Testis (tissue), 3 donors: ENCODE data around the gene DOCK11. TPM values are rescaled to one million over a fixed set of nuclear protein-coding genes. Genes with fewer than 3 reads are reported as not detected.

Experiments
- DNase-seq: peaks from one replicate; pipeline ENCODE4 v3.0.0-alpha.2; 2019
- H3K27ac ChIP-seq, 2 donors: fragments of 200-600 bp; sonication (generic); one replicate each; pipeline ENCODE4 v1.5.1; 2019
- H3K27me3 ChIP-seq: fragments of 200-600 bp; sonication (generic); one replicate; pipeline ENCODE4 v1.5.1; 2019
- H3K36me3 ChIP-seq: fragments of 200-600 bp; sonication (generic); one replicate; pipeline ENCODE4 v1.5.1; 2017; ENCODE audit warnings: low read depth; ENCODE audit errors: missing control alignments
- H3K4me1 ChIP-seq: fragments of 200-600 bp; sonication (generic); one replicate; pipeline ENCODE4 v1.5.1; 2019
- H3K4me3 ChIP-seq, 2 donors: fragments of 200-600 bp; sonication (generic); one replicate each; pipeline ENCODE4 v1.5.1; 2017 to 2019
- H3K9me3 ChIP-seq: fragments of 200-600 bp; sonication (generic); one replicate; pipeline ENCODE4 v1.5.1; 2017
- CTCF ChIP-seq, 3 experiments: fragments of 450-650 bp in 2 of 3; fragments of 200-600 bp in 1 of 3; sonication (generic) in 1 of 3; IDR thresholded peaks; one replicate each; pipeline ENCODE4 v1.5.1; 2016 to 2019; ENCODE audit warnings: antibody characterized with exemption in 3 of 3, mild to moderate bottlenecking in 2 of 3, moderate library complexity in 1 of 3
- POLR2A ChIP-seq: fragments of 450-650 bp; IDR thresholded peaks from one replicate; pipeline ENCODE4 v1.6.1; 2017; ENCODE audit warnings: antibody characterized with exemption, mild to moderate bottlenecking, moderate library complexity
- WGBS, 2 donors: methylation state at CpG; one replicate each; pipeline ENCODE4 v1.1.5; 2018; 5-methylcytosine and 5-hydroxymethylcytosine counted together
- intact Hi-C: fragments of 100-400 bp; cut with DNase I; formaldehyde crosslinking; loops from one replicate; pipeline ENCODE4 v1.15.1; 2023; ENCODE audit warnings: low total_unique reads
- polyA plus RNA-seq: library from polyadenylated mRNA; stranded (reverse); fragments of 350-450 nt; fragmentation: Illumina TruSeq; extraction: RNeasy Lipid Tissue Mini Kit (QIAGEN cat#74804); gene quantifications from one replicate; pipeline ENCODE4 v1.2.3, GENCODE V29; 2014; ENCODE audit warnings: low read depth, low replicate concordance; ENCODE audit not compliant: insufficient read depth
- total RNA-seq, 2 donors: library from RNA; depleted of rRNA; stranded (reverse); fragments of >200 nt; gene quantifications; one replicate each; pipeline ENCODE4 v1.2.3, GENCODE V29; 2016

The DOCK11 gene
- total and polyA plus RNA-seq, 3 donors from 2014 or later = 4.3 to 5.9 (median 5.8) TPM

GRCh38 chrX:118525174-118525730, 29.6 kb downstream of the DOCK11 start:
- WGBS, 2 donors = 94 to 98% methylated on average over 4 of the region's 4 CpGs
- no peak for DNase-seq

GRCh38 chrX:118526149-118526548, 30.5 kb downstream of the DOCK11 start:
- H3K27ac ChIP-seq = no peak overlapping the region
- intact Hi-C loops = no loop called here
- H3K27me3 ChIP-seq = no peaks in the 10 kb centered on the region
- WGBS, 2 donors = 34 to 55% methylated on average over 4 of the region's 4 CpGs
- no peak for DNase-seq
- no peak overlapping the region for H3K4me3 ChIP-seq
- no peaks in the 10 kb centered on the region for H3K4me1 ChIP-seq
- no peaks in the 10 kb centered on the region for H3K9me3 ChIP-seq
- TF ChIP-seq POLR2A (no peak), CTCF (IDR thresholded peaks at IDR 0.05) (no peak)
- H3K36me3 ChIP-seq = no peaks in the 10 kb centered on the region

More at GRCh38 chrX:118525174-118525730, 29.6 kb downstream of the DOCK11 start:
- Histone ChIP-seq H3K4me1 (no peaks in the 10 kb centered on the region), H3K27ac (no peak overlapping the region), H3K9me3 (no peaks in the 10 kb centered on the region), H3K36me3 (no peaks in the 10 kb centered on the region), H3K4me3 (no peak overlapping the region), H3K27me3 (no peaks in the 10 kb centered on the region)
- intact Hi-C loops = no loop called here
- TF ChIP-seq CTCF (IDR thresholded peaks at IDR 0.05) = no peak
- no peak for TF ChIP-seq POLR2A

GRCh38 chrX:118528071-118528737, 32.6 kb downstream of the DOCK11 start:
- no peaks in the 10 kb centered on the region for H3K4me1 ChIP-seq
- no peaks in the 10 kb centered on the region for H3K9me3 ChIP-seq
- DNase-seq = no peak
- no peaks in the 10 kb centered on the region for H3K36me3 ChIP-seq
- intact Hi-C loops = no loop called here
- no peaks in the 10 kb centered on the region for H3K27me3 ChIP-seq
- TF ChIP-seq CTCF (IDR thresholded peaks at IDR 0.05) (no peak), POLR2A (no peak)
- whole genome bisulfite sequencing, 2 donors = 82 to 85% methylated on average over 10 of the region's 10 CpGs
- H3K4me3 ChIP-seq = no peak overlapping the region
- no peak overlapping the region for H3K27ac ChIP-seq

- H3K4me1 ChIP-seq = no peaks in the 10 kb centered on the region
- no peak overlapping the region for H3K4me3 ChIP-seq
- DNase-seq = no peak
- 59 to 62% methylated on average over 3 of the region's 3 CpGs for WGBS, 2 donors
- H3K27ac ChIP-seq = no peak overlapping the region
- H3K27me3 ChIP-seq = no peaks in the 10 kb centered on the region
- no peaks in the 10 kb centered on the region for H3K9me3 ChIP-seq
- TF ChIP-seq CTCF (IDR thresholded peaks at IDR 0.05) = no peak
- TF ChIP-seq POLR2A = no peak
- no peaks in the 10 kb centered on the region for H3K36me3 ChIP-seq
- intact Hi-C loops = no loop called here
Measured at GRCh38 chrX:118530219-118530911, 34.8 kb downstream of the DOCK11 start.
